DMS79 treated with DMSO at 0.1 percent for 48 hours (cell line): ENCODE results near the gene SH2B2.
A peak's percentile ranks its signal among the peaks of the same experiment; 100 is the strongest.
"Not testable (repeated sequence)": the region's sequence is repeated elsewhere in the genome, so short reads cannot be mapped to it uniquely, and the experiment has no call there.

Source experiments
- DNase-seq: peaks from one replicate; lab custom pipeline; 2025; lab: John Stamatoyannopoulos, UW

SH2B2 gene

DNA sequence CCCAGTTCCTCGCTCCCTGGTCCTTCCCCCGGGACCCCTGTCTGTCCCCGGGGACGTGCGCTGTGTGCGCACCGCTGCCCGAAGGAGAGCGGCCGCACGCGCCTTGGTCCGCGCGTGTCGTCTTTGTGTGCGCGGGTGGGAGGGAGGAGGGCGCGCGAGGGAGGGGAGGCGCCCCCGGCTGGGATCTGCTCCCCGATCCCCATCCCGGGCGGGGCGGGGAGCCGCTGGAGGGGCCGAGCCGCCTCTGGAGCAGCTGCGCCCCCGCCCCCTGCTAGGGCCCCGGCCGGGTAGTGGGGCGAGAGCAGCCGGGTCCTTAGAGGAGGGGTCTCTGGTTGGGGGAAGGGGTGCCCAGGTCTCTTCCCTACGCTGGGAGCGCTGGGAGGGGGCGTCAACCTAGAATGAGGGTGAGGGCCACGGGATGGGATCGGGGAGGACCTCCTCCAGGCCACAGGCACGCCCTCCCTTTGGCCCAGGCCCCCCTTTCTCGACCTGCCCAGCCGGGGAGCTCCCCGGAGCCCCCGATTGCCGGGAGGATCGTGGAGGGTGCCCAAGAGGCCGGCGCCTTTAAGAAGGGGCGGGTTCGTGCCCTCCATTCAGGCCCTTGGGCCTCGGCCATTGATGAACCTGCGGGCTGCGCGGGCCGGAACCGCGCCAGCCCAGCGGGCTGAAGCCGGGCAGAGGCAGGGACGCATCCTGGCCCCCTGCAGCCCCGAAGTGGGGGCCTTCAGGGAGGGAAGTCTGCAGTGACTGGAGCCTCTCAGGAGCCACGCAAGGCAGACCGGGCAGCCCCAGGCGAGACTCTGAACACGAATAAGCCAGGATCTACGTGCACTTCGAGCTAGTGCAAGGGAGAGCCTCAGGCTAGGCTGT is 678 bp downstream of the SH2B2 start:
- DNase-seq, result peak; percentile 19

GRCh38 chr7:102287981-102288278 is 1.3 kb downstream of the SH2B2 start:
- DNase-seq, result no peak

- no peak for DNase-seq
These were observed 1.7 kb downstream of the SH2B2 start for GRCh38 chr7:102288285-102288930.

DNA sequence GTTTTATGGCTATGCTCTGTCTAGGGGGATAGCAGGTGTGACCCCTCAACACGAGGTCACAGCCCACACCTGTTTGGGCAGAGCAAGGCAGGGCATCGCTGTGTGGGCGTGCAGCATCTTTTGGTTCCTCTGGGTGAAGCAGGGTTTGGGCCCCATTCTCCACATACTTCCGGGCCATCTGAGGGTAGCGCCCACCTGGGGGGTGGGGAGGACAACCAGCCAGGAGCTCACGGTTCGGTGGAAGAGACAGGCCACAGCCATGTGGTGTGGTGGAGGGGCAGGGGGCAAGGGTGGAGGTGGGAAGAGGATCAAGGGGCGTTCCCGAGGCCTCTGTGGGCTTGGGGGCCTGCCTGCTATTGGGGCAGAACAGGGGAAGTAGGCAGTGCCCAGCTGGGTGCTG is 2.4 kb downstream of the SH2B2 start:
- no peak for DNase-seq

DNA sequence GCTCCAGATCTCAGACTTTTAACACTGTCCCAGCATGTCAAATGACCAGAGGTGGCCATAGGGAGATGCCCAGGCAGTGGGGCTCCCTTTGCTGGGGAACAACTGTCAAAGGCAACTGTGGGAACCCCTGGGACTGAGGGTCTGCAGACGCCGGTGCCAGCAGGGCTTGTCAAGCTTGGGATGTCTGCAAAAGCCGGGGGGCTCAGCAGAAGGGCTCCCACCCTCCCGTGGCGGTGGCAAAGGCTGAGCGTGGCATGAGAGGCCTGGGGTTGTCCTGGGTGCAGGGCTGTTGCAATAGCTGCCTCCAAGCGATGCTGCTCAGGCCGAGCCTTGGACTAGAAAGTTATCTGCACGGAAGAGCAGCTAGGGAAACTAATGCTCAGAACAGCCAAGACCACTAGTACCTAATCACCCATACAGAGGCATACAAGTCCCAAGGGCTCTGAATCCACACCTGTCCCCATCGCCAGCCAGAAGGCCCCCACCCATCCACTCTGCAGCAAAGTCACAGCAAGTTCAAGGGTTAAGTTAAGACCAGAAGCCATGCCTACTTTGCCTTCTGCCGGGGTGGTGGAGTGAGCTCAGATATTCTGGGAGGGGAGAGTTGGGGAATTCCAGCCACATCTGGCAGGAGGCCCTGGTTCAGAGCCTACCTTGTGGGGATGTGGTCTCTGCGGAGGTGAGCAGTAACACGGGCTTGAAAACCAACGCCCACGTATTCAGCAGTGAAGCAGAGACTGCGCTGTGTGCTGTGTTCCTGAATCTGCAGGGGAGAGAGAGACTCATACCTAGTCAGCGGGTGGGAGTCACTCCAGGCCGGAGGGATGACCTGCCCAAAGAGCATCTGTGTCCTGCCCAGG is 4.6 kb downstream of the SH2B2 start:
- no peak for DNase-seq

GRCh38 chr7:102291916-102292267 is 5.2 kb downstream of the SH2B2 start:
- DNase-seq, result no peak

DNA sequence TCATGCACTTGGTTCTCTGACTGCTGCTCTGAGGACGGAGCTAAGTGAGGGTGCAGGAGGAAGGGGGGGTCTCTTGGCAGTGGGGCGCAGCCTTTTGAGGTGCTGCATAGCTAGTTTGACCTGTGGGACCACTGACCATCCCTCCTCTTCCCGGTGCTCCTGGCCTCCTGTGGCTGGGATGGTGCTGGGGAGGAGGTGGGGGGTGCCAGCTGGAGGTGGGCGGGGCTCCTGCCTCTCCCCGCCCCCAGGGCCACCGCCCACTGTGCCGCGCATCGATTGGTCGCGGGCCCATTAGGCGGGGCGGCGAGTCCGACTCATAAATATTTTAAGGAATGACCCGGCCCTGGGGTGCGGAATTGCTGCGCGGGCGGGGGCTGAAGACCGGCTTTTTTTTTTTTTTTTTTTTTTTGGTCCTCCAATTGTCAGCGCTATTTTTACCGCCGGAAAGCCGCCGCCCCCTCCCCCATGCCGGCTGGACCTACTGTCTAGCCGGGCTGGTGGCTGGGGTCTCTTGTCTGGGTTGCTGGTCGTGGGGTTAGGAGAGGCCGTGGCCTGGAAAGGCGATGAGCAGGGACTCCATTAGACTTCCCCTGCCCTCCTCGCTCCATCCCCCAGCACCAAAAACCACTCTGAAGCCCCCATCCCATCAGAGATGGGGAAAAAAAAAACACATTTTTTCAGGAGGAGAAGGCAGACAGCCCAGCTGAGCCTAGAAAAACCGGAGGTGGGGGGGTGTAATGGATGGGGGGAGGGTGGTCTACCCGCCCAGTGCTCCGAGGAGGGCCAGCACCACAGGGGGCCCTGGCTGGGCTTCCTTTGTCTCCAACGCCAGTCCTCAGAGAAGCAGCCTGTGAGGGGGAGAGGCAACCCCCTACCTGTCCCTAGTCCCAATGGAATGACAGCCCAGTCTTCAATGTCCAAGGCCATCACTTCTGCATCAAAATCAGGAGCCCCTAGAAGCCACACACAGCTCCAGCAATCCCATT is 6.4 kb downstream of the SH2B2 start:
- DNase-seq, result no peak

- DNase-seq, result no peak
These were observed 7.9 kb downstream of the SH2B2 start for GRCh38 chr7:102294589-102294988.

DNA sequence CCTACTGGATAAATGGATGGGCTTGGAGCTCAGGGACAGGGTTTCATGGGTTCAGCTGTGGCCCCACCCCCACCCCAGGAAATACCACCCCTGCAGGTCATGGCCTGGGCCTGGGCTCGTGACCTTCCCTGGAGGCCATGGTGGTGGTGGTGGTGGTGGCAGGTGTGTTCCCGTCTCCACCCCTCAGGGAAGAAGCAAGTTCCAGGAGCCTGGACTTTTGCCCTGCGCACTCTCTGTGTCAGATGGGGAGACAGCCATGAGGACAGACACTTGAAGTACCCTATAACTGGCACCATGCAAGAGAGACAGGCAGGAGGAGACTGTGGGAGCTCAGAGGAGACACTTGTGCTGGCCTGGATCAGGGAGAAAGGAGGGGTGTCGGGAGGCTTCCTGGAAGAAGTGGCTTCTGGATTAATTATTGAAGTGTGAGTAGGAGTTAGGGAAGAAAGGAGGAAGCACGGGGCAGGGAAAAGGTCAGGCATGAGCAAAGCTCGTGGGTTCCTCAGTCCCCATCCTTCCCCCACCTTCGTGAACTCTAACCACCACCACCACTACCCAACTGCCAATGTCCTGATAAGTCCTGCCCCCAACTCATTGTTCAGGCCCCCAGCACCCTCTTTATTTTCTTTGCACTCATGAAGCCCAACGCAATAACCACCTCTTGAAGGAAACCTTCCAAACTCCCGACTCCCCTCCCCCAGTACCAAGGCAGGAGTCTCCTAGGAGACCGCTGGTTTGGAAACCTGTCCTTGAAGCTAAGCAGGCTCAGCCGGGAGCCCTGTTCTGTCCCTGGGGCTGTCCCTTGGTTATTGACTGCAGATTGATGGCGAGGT is 8.9 kb downstream of the SH2B2 start:
- DNase-seq, result no peak

- no peak for DNase-seq
These were observed 9.4 kb downstream of the SH2B2 start for GRCh38 chr7:102296179-102296438.

DNA sequence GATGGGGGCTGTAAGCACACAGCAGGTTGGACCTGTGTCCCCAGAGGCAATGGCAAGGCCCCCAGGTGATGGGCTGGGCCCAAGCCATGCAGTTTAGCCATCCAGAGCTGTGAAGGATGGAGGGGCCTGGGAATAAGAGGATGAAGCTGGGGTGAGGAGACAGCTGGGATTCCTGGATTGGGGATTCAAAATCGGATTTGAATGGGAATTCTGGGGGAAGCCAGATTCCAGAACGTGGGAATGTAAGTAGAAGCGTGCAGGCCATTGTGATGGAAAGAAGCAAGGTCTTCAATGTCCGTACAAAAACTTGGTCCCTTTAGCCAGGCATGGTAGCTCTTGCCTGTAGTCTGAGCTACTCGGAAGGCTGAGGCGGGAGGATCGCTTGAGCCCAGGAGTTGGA is 9.8 kb downstream of the SH2B2 start:
- no peak for DNase-seq

DNA sequence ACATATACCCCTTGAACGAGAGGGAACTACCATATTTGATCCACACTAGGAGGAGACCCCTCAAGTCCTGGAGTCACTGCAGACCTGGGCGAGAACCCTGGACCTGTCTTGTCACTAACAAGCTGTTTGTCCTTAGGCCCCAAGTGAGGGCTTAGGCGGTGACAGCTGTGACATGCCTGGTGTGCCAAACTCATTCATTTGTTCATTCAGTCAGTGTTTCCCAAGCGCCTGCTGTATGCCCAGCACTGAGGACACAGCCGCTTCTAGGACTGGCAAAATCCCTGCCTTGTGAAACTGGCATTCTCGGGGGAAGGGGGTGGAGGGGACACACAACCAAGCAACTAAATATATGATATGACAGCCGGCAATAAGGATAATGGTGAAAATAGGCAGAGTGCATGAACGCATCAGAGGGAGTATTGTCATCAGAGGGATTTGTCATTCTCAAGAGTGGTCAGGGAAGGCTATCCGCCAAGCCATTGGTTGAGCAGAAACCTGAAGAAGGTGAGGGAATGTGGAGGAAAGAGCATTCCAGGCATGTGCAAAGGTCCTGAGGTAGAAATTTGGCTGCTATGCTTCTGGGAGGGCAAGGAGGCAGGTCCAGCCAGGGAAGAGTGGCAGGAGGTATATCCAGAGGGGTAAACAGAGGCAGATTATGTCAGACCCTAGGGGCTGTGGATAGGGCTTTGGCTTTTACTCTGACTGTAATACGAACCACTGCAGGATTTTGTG is 11.0 kb downstream of the SH2B2 start:
- DNase-seq, result no peak

GRCh38 chr7:102300643-102301221 is 14.1 kb downstream of the SH2B2 start:
- no peak for DNase-seq

- DNase-seq, result not testable (repeated sequence)
These were observed 14.7 kb downstream of the SH2B2 start for GRCh38 chr7:102301367-102301766.

- no peak for DNase-seq
These were observed 15.4 kb downstream of the SH2B2 start for GRCh38 chr7:102302025-102302424.

GRCh38 chr7:102303669-102304422 is 17.2 kb downstream of the SH2B2 start:
- DNase-seq, result no peak

GRCh38 chr7:102304668-102305067 is 18.0 kb downstream of the SH2B2 start:
- DNase-seq, result no peak

- no peak for DNase-seq
These were observed 19.0 kb downstream of the SH2B2 start for GRCh38 chr7:102305414-102306268.
